Activated naive CD8-positive, alpha-beta T cell treated with anti-CD3 and anti-CD28 coated beads, Interleukin-2, amount 50 U/mL, for 24 hours (primary cell): ENCODE results near the gene BPGM.
A peak's percentile ranks its signal among the peaks of the same experiment; 100 is the strongest.

Source experiments
- ATAC-seq: fragments of 150-1000 bp; cut with Tn5 transposase; one replicate; pipeline ENCODE4 v1.10.0; 2021
- DNase-seq: peaks from one replicate; pipeline ENCODE4 v3.0.0; 2021
- H3K27ac Mint-ChIP-seq: one replicate; pipeline ENCODE4 v1.8.0; 2021; ENCODE audit warnings: mild to moderate bottlenecking, mixed read lengths
- H3K27me3 Mint-ChIP-seq: one replicate; pipeline ENCODE4 v1.8.0; 2021; ENCODE audit warnings: mixed read lengths
- H3K36me3 Mint-ChIP-seq: one replicate; pipeline ENCODE4 v1.8.0; 2021; ENCODE audit warnings: low read depth, mixed read lengths
- H3K4me1 Mint-ChIP-seq: one replicate; pipeline ENCODE4 v1.8.0; 2021; ENCODE audit warnings: mixed read lengths
- H3K4me3 Mint-ChIP-seq: one replicate; pipeline ENCODE4 v1.8.0; 2021; ENCODE audit warnings: mild to moderate bottlenecking, moderate library complexity, mixed read lengths
- H3K9me3 Mint-ChIP-seq: one replicate; pipeline ENCODE4 v1.8.0; 2021; ENCODE audit warnings: mixed read lengths

BPGM gene

DNA sequence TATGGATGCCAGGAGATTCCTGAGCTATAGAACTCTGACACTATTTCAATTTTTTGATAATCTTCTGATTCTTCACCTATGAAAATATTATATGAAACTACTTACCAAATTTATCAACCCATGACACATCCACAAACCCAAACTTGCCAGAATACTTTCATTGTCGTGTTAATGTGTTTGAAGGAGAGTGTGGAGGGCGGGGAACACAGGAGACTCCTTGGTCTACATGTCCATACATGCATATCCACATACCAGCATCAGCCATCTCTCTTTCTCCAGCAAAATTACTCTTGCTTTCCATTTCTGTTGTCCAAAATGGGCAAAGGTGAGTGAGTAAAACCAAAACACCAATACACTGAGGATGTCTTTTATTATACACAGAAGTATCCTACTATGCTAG lies 23.5 kb upstream of the BPGM start:
- ATAC-seq: no peak
- Mint-ChIP-seq H3K4me1 (peaks cover 9% of the 10 kb centered on the region), H3K9me3 (no peaks in the 10 kb centered on the region), H3K27me3 (peaks cover 46% of the 10 kb centered on the region), H3K27ac (no peak overlapping the region), H3K4me3 (no peak overlapping the region), H3K36me3 (no peaks in the 10 kb centered on the region)
- DNase-seq: no peak

DNA sequence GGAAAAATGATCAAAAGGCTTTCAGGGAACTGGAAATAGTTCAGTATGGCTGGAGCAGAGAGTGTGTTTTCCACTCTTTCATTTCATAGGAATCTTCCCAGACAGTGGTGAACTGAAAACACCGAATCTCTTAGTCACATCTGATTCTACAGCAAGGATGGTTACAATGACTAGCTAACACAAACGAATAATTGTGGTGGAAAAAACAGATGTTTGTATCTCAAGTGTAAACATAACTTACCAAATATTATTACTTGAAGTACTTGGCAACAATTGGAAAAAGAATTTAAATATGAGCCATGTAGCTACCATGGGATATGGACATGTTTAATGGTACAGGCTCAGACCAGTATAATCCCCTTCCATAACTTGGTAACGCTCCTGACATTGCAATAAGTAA lies 21.1 kb upstream of the BPGM start:
- H3K27me3 Mint-ChIP-seq: peaks cover 54% of the 10 kb centered on the region
- H3K9me3 Mint-ChIP-seq: no peaks in the 10 kb centered on the region
- no peaks in the 10 kb centered on the region for H3K36me3 Mint-ChIP-seq
- no peak overlapping the region for H3K27ac Mint-ChIP-seq
- no peak for DNase-seq
- H3K4me3 Mint-ChIP-seq: no peak overlapping the region
- peaks cover 10% of the 10 kb centered on the region for H3K4me1 Mint-ChIP-seq
- ATAC-seq: no peak

DNA sequence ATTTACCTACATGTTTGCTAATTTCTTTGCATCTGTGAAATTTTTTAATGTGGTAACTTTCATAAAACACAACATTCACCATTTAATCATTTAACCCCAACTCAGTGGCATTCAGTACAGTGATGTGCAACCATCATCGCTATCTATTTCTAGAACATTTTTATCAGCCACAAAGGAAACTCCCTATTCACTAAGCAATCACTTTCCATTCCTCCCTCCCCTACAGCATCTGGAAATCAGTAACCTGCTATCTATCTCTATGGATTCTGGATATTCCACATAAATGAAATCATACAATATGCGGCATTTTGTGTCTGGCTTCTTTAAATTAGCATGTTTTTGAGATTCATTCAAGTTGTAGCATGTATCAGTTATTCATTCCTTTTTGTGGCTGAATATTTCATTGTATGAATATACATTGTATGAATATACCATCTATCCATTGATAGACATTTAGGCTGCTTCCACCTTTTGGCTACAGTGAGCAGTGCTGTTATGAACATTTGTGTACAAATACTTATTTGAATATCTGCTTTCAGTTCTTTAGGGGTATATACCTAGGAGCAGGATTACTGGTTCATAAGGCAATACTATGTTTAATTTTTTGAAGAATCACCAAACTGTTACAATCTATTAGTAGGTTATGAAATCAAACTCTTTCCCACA lies 19.4 kb upstream of the BPGM start:
- DNase-seq: no peak
- ATAC-seq: no peak
- H3K36me3 Mint-ChIP-seq: no peaks in the 10 kb centered on the region
- peaks cover 10% of the 10 kb centered on the region for H3K4me1 Mint-ChIP-seq
- no peak overlapping the region for H3K4me3 Mint-ChIP-seq
- no peak overlapping the region for H3K27ac Mint-ChIP-seq
- H3K27me3 Mint-ChIP-seq: peaks cover 48% of the 10 kb centered on the region
- no peaks in the 10 kb centered on the region for H3K9me3 Mint-ChIP-seq

DNA sequence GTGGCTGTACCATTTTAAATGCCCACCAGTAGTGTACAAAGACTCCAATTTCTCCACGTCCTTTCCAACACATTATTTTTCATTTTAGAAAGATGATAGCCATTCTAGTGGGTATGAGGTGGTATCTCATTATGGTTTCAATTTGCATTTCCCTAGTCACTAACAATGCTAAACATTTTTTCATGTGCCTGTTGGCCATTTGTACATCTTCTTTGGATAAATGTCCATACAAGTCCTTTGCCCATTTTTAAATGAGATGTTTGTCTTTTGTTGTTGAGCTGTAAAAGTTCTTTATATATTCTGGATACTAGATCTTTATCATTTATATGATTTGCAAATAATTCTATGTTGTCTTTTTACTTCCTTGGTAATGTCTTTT lies 18.9 kb upstream of the BPGM start:
- Mint-ChIP-seq H3K36me3 (no peaks in the 10 kb centered on the region), H3K27me3 (peaks cover 43% of the 10 kb centered on the region), H3K27ac (no peak overlapping the region), H3K4me1 (peaks cover 10% of the 10 kb centered on the region), H3K4me3 (no peak overlapping the region), H3K9me3 (no peaks in the 10 kb centered on the region)
- no peak for ATAC-seq
- no peak for DNase-seq

DNA sequence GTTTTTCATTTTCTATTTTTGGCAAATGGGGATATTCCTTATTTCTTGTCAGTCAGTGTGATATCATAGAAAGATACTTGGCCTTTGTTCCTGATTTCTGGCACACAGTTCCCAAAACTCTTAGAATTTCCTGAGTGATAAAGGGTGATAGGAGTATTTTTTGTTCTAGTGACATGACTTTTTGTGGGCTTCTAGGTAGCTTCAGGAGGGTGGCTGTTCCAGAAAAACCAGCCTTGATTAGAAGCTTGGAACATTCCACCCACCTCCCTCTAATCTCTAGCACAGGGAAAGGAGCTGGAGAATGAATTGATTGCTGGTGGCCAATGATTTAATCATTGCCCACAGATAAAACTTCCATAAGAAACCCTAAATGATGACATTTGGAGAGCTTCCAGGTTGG lies 17.2 kb upstream of the BPGM start:
- no peak for ATAC-seq
- H3K36me3 Mint-ChIP-seq: no peaks in the 10 kb centered on the region
- H3K9me3 Mint-ChIP-seq: no peaks in the 10 kb centered on the region
- peaks cover 35% of the 10 kb centered on the region for H3K27me3 Mint-ChIP-seq
- H3K27ac Mint-ChIP-seq: no peak overlapping the region
- no peak for DNase-seq
- H3K4me3 Mint-ChIP-seq: no peak overlapping the region
- H3K4me1 Mint-ChIP-seq: peaks cover 8% of the 10 kb centered on the region

DNA sequence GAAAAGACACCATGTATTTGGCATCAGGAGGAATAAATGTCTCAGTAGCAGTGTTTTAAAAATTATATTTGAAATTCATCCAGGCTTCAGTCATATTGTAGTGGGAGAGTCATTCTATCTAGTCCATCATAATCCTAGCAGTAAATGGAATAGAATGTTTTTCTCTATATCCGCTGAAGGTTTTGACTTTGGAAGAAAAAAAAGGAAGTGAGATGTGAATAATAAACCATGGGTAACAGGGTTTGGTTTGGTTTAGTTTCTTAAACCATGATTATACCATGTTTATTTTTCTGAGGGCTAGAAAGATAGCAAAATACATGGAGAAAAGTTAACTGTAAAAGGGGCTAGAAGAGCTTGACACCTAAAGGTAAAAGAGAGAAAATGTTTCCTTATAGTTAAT lies 16.4 kb upstream of the BPGM start:
- Mint-ChIP-seq H3K27ac (no peak overlapping the region), H3K36me3 (no peaks in the 10 kb centered on the region), H3K27me3 (peaks cover 27% of the 10 kb centered on the region), H3K4me1 (peaks cover 7% of the 10 kb centered on the region), H3K4me3 (no peak overlapping the region), H3K9me3 (no peaks in the 10 kb centered on the region)
- DNase-seq (no peak), ATAC-seq (no peak)

DNA sequence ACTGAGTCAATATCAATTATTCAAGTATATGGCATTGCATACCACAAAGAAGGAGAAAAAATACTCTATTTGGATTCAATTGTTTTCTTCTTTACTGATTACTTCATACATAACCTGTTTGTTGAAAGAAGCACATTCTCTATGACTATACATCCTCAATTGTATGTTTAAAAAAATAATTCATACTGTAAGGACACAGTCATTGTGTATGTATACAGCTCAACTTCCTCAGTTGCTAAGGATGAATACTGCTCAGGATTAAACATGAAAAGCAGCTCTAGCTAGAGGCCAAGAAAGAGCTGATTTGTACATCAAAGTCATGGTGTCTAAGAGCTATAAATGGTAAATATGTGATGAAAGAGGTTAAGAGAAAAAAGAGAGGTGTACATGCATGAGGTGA lies 15.8 kb upstream of the BPGM start:
- no peak for DNase-seq
- no peaks in the 10 kb centered on the region for H3K36me3 Mint-ChIP-seq
- no peak for ATAC-seq
- H3K27me3 Mint-ChIP-seq: peaks cover 23% of the 10 kb centered on the region
- no peak overlapping the region for H3K27ac Mint-ChIP-seq
- peaks cover 13% of the 10 kb centered on the region for H3K4me1 Mint-ChIP-seq
- H3K4me3 Mint-ChIP-seq: no peak overlapping the region
- H3K9me3 Mint-ChIP-seq: no peaks in the 10 kb centered on the region

DNA sequence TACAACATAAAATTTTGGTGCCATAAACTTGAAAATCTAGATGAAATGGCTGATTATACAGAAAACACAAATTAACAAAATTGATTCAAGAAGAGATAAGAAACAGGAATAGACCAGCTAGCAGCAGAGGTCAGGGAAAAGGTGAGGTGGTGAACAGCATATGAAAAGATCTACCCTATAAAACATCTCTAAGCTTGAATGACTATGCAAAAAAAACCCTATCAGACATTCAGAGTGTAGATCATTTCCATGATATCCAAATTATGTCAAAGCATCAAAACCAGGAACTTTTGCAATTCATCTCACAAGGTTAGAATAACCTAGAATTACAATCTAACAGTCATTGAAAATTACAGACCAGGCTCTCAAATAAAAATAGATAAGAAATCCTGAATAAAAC lies 14.6 kb upstream of the BPGM start:
- no peak for DNase-seq
- ATAC-seq: no peak
- Mint-ChIP-seq H3K4me3 (no peak overlapping the region), H3K9me3 (no peaks in the 10 kb centered on the region), H3K4me1 (peaks cover 21% of the 10 kb centered on the region), H3K27me3 (peaks cover 18% of the 10 kb centered on the region), H3K27ac (no peak overlapping the region), H3K36me3 (no peaks in the 10 kb centered on the region)

DNA sequence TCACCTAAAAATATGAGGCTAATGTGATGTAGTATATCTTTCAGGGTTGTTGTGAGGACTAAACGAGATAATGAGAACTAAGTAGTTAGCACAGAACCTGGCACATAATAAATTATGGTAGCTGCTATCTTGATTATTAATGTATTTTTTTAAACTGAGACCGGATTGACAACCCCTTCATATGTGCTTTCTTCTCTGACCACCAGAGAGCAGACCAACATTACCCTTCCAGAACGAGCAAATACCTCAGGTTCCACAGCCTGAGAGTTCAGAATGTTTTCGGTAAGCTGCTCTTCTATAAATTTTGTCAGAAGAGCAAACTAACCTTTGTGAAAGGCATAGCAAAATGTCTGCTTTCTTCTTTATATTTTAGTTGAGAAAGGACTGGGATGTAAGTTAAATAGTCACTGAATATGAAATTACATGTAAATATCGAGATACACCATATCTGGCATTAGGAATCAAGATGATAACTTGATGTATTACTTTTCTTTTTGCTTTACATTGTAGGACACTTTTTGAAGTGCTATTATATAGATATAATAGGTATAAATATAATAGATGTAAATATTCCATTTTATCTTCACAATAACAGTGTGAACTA lies 13.6 kb upstream of the BPGM start:
- ATAC-seq: peak; percentile 69
- Mint-ChIP-seq H3K27me3 (peaks cover 10% of the 10 kb centered on the region), H3K27ac (no peak overlapping the region), H3K4me1 (peaks cover 25% of the 10 kb centered on the region), H3K4me3 (no peak overlapping the region), H3K9me3 (no peaks in the 10 kb centered on the region), H3K36me3 (no peaks in the 10 kb centered on the region)
- DNase-seq: no peak

DNA sequence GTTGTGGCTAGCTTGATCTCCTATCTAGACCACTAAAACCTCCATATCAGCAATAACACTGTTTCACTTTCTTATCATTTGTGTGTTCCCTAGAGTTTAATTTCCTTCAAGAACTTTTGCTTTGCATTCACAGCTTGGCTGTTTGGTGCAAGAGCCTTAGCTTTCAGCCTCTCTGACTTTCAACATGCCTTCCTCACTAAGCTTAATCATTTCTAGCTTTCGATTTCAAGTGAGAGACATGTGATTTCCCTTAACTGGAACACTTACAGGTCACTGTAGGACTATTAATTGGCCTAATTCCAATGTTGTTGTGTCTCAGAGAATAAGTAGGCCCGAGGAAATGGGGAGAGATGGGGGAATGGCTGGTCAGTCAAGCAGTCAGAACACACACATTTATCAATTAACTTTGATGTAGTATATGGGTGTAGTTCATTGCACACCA lies 10.6 kb upstream of the BPGM start:
- Mint-ChIP-seq H3K9me3 (no peaks in the 10 kb centered on the region), H3K27ac (peak overlapping the region; percentile 76), H3K36me3 (no peaks in the 10 kb centered on the region), H3K4me3 (no peak overlapping the region), H3K27me3 (no peaks in the 10 kb centered on the region), H3K4me1 (peaks cover 30% of the 10 kb centered on the region)
- peak; percentile 48 for ATAC-seq
- DNase-seq: no peak

GRCh38 chr7:134637441-134637840 lies 9.2 kb upstream of the BPGM start:
- H3K27ac Mint-ChIP-seq: no peak overlapping the region
- H3K9me3 Mint-ChIP-seq: no peaks in the 10 kb centered on the region
- H3K27me3 Mint-ChIP-seq: no peaks in the 10 kb centered on the region
- H3K36me3 Mint-ChIP-seq: peaks cover 2% of the 10 kb centered on the region
- no peak for DNase-seq
- ATAC-seq: no peak
- H3K4me1 Mint-ChIP-seq: peaks cover 33% of the 10 kb centered on the region
- H3K4me3 Mint-ChIP-seq: no peak overlapping the region

- Mint-ChIP-seq H3K4me3 (no peak overlapping the region), H3K4me1 (peaks cover 33% of the 10 kb centered on the region), H3K9me3 (no peaks in the 10 kb centered on the region), H3K36me3 (peaks cover 2% of the 10 kb centered on the region), H3K27ac (peak overlapping the region; percentile 6), H3K27me3 (no peaks in the 10 kb centered on the region)
- no peak for DNase-seq
- ATAC-seq: no peak
These were observed 8.5 kb upstream of the BPGM start for GRCh38 chr7:134637934-134638719.

DNA sequence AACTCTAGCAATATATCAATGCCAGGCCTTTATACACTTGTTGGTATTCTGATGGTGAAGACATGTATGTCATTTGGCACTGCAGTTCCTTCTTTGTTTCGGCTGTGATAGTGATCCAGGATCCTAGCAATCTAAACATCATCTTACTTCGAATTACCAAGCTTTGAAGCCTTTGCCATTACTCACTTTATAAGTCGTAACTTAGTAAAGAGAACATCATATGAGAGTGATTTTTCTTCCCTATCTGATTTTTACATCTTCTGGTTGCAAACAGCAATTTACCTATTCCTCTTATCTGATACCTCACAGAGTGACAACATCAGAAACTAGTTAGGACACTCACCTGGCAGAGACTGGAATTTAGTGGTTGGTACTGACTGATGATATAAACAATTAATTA lies 7.6 kb upstream of the BPGM start:
- peaks cover 33% of the 10 kb centered on the region for H3K4me1 Mint-ChIP-seq
- no peak for DNase-seq
- no peak overlapping the region for H3K4me3 Mint-ChIP-seq
- H3K27ac Mint-ChIP-seq: no peak overlapping the region
- ATAC-seq: no peak
- H3K9me3 Mint-ChIP-seq: no peaks in the 10 kb centered on the region
- H3K27me3 Mint-ChIP-seq: no peaks in the 10 kb centered on the region
- H3K36me3 Mint-ChIP-seq: peaks cover 2% of the 10 kb centered on the region

- DNase-seq: no peak
- no peak for ATAC-seq
- Mint-ChIP-seq H3K36me3 (peaks cover 2% of the 10 kb centered on the region), H3K27ac (no peak overlapping the region), H3K27me3 (no peaks in the 10 kb centered on the region), H3K4me3 (no peak overlapping the region), H3K4me1 (peaks cover 37% of the 10 kb centered on the region), H3K9me3 (no peaks in the 10 kb centered on the region)
These were observed 6.9 kb upstream of the BPGM start for GRCh38 chr7:134639683-134640279.
